Measurements from ENCODE around the gene HS3ST5. TPM values are rescaled to one million over a fixed set of nuclear protein-coding genes. Genes with fewer than 3 reads are reported as not detected.

Gene HS3ST5
- total RNA-seq, 1 donor from 2014 or later, result 1.5 TPM

- no peak overlapping the region for H3K4me3 ChIP-seq (ENCODE audit: insufficient read depth, low read depth, low read length)
- H3K4me2 ChIP-seq (ENCODE audit: low read length), result no peak overlapping the region
- no peaks in the 10 kb centered on the region for H3K4me1 ChIP-seq (ENCODE audit: insufficient read depth, low read length)
- Mint-ChIP-seq H3K36me3 (ENCODE audit: low read depth, unreplicated experiment) (no peaks in the 10 kb centered on the region), H3K27ac (ENCODE audit: unreplicated experiment) (no peak overlapping the region), H3K4me3 (ENCODE audit: unreplicated experiment) (no peak overlapping the region), H3K4me1 (ENCODE audit: low read depth, unreplicated experiment) (peaks cover 7% of the 10 kb centered on the region), H3K27me3 (ENCODE audit: low read depth, unreplicated experiment) (no peaks in the 10 kb centered on the region), H3K9me3 (ENCODE audit: unreplicated experiment) (no peaks in the 10 kb centered on the region)
- no peak overlapping the region for H3K9ac ChIP-seq (ENCODE audit: low read length)
- H3K79me2 ChIP-seq (ENCODE audit: insufficient read depth, low read length), result no peaks in the 10 kb centered on the region
- no peaks in the 10 kb centered on the region for H3K9me3 ChIP-seq (ENCODE audit: insufficient read depth, low read depth, low read length)
- no peak for FAIRE-seq
- TF ChIP-seq CTCF (IDR thresholded peaks at IDR 0.05; ENCODE audit: insufficient read depth, low read depth, low read length) (no peak), EZH2 (IDR thresholded peaks at IDR 0.05; ENCODE audit: insufficient read depth, low read length) (no peak)
- no peak overlapping the region for H2AFZ ChIP-seq (ENCODE audit: low read depth, low read length)
- no peaks in the 10 kb centered on the region for H4K20me1 ChIP-seq (ENCODE audit: insufficient read depth, low read length)
- DNase-seq (ENCODE audit: low read depth), result no peak
- H3K27ac ChIP-seq (ENCODE audit: low read depth, low read length), result no peak overlapping the region
- H3K36me3 ChIP-seq (ENCODE audit: insufficient read depth, low read length), result no peaks in the 10 kb centered on the region
- no peaks in the 10 kb centered on the region for H3K27me3 ChIP-seq (ENCODE audit: insufficient read depth, low read length)
Observed at GRCh38 chr6:114090626-114091025, 252.2 kb downstream of the HS3ST5 start.

- Mint-ChIP-seq H3K27ac (ENCODE audit: unreplicated experiment) (no peak overlapping the region), H3K4me3 (ENCODE audit: unreplicated experiment) (no peak overlapping the region), H3K27me3 (ENCODE audit: low read depth, unreplicated experiment) (no peaks in the 10 kb centered on the region), H3K36me3 (ENCODE audit: low read depth, unreplicated experiment) (no peaks in the 10 kb centered on the region), H3K4me1 (ENCODE audit: low read depth, unreplicated experiment) (peaks cover 13% of the 10 kb centered on the region), H3K9me3 (ENCODE audit: unreplicated experiment) (peaks cover 3% of the 10 kb centered on the region)
- Histone ChIP-seq H3K4me3 (ENCODE audit: insufficient read depth, low read depth, low read length) (no peak overlapping the region), H3K9ac (ENCODE audit: low read length) (no peak overlapping the region), H4K20me1 (ENCODE audit: insufficient read depth, low read length) (no peaks in the 10 kb centered on the region), H3K79me2 (ENCODE audit: insufficient read depth, low read length) (no peaks in the 10 kb centered on the region), H3K4me2 (ENCODE audit: low read length) (no peak overlapping the region), H3K9me3 (ENCODE audit: insufficient read depth, low read depth, low read length) (no peaks in the 10 kb centered on the region), H3K36me3 (ENCODE audit: insufficient read depth, low read length) (no peaks in the 10 kb centered on the region), H3K4me1 (ENCODE audit: insufficient read depth, low read length) (no peaks in the 10 kb centered on the region), H2AFZ (ENCODE audit: low read depth, low read length) (no peak overlapping the region), H3K27me3 (ENCODE audit: insufficient read depth, low read length) (no peaks in the 10 kb centered on the region), H3K27ac (ENCODE audit: low read depth, low read length) (no peak overlapping the region)
- FAIRE-seq, result no peak
- no peak for TF ChIP-seq EZH2 (IDR thresholded peaks at IDR 0.05; ENCODE audit: insufficient read depth, low read length)
- TF ChIP-seq CTCF (IDR thresholded peaks at IDR 0.05; ENCODE audit: insufficient read depth, low read depth, low read length), result no peak
- DNase-seq (ENCODE audit: low read depth), result no peak
Observed at GRCh38 chr6:114087496-114087895, 255.3 kb downstream of the HS3ST5 start.

GRCh38 chr6:114085211-114085610 lies 257.6 kb downstream of the HS3ST5 start:
- FAIRE-seq (no peak), DNase-seq (ENCODE audit: low read depth) (peak; percentile 89)
- Histone ChIP-seq H2AFZ (ENCODE audit: low read depth, low read length) (no peak overlapping the region), H3K27me3 (ENCODE audit: insufficient read depth, low read length) (no peaks in the 10 kb centered on the region), H3K4me2 (ENCODE audit: low read length) (no peak overlapping the region), H3K9ac (ENCODE audit: low read length) (no peak overlapping the region), H3K4me1 (ENCODE audit: insufficient read depth, low read length) (no peaks in the 10 kb centered on the region), H3K79me2 (ENCODE audit: insufficient read depth, low read length) (no peaks in the 10 kb centered on the region), H3K4me3 (ENCODE audit: insufficient read depth, low read depth, low read length) (no peak overlapping the region), H3K27ac (ENCODE audit: low read depth, low read length) (no peak overlapping the region), H4K20me1 (ENCODE audit: insufficient read depth, low read length) (no peaks in the 10 kb centered on the region), H3K36me3 (ENCODE audit: insufficient read depth, low read length) (no peaks in the 10 kb centered on the region), H3K9me3 (ENCODE audit: insufficient read depth, low read depth, low read length) (no peaks in the 10 kb centered on the region)
- no peaks in the 10 kb centered on the region for H3K36me3 Mint-ChIP-seq (ENCODE audit: low read depth, unreplicated experiment)
- H3K27me3 Mint-ChIP-seq (ENCODE audit: low read depth, unreplicated experiment), result no peaks in the 10 kb centered on the region
- H3K4me1 Mint-ChIP-seq (ENCODE audit: low read depth, unreplicated experiment), result peaks cover 9% of the 10 kb centered on the region
- peaks cover 3% of the 10 kb centered on the region for H3K9me3 Mint-ChIP-seq (ENCODE audit: unreplicated experiment)
- H3K27ac Mint-ChIP-seq (ENCODE audit: unreplicated experiment), result no peak overlapping the region
- TF ChIP-seq EZH2 (IDR thresholded peaks at IDR 0.05; ENCODE audit: insufficient read depth, low read length) (no peak), CTCF (IDR thresholded peaks at IDR 0.05; ENCODE audit: insufficient read depth, low read depth, low read length) (no peak)
- H3K4me3 Mint-ChIP-seq (ENCODE audit: unreplicated experiment), result no peak overlapping the region

All from astrocyte (in vitro differentiated cells and primary cell).